K562 (cell line): ENCODE results near the gene ZFPM1. TPM values are rescaled to one million over a fixed set of nuclear protein-coding genes. Genes with fewer than 3 reads are reported as not detected.

ENCODE experiments used
- ATAC-seq: fragments of 200-7000 bp; cut with Tn5 transposase; 3 replicates; pipeline ENCODE4 v1.9.1; 2020; ENCODE audit warnings: moderate library complexity
- BruUV-seq: library from RNA; stranded (reverse); fragments of 400-500 nt; replicated peaks from 2 replicates; lab custom pipeline; 2021; lab: Mats Ljungman, UMichigan
- CTCF ChIA-PET: fragments of 300-600 bp; formaldehyde crosslinking; extraction: SDS; loops from one replicate; lab custom pipeline; 2021; ENCODE audit warnings: low intra/inter-chr PET ratio; lab: Yijun Ruan, JAX
- POLR2A ChIA-PET: fragments of 300-600, 350-650 bp; sonication (Branson Sonifier 250); formaldehyde crosslinking; extraction: SDS; loops from one replicate; lab custom pipeline; 2021; ENCODE audit warnings: antibody characterized with exemption, inconsistent platforms; lab: Yijun Ruan, JAX
- DNase-seq, 4 experiments: peaks; one replicate each; pipeline versions ENCODE4 v3.0.0 to v3.0.0-alpha.2; 2011 to 2018; ENCODE audit warnings: low spot score in 3 of 4, mixed read lengths in 3 of 4; ENCODE audit errors: extremely low read depth in 1 of 4
- FAIRE-seq: peaks from 2 replicates; lab custom pipeline; 2011; peaks lifted over from hg19 to GRCh38; lab: Jason Lieb, UNC
- H2AFZ ChIP-seq: 2 replicates; pipeline ENCODE4 v1.6.0; 2011; ENCODE audit warnings: low read depth, low read length, control low read depth, inconsistent platforms
- H3K27ac ChIP-seq: fragments of 200-600 bp; 3 replicates; pipeline ENCODE4 v1.8.0; 2011; ENCODE audit warnings: low read depth, mild to moderate bottlenecking, control low read depth, inconsistent platforms, low read length, moderate library complexity, mixed read lengths; ENCODE audit errors: extremely low read depth
- H3K27me3 ChIP-seq, 2 experiments: fragments of 300-600 bp in 1 of 2; 2 replicates in 1 of 2; 3 replicates in 1 of 2; pipeline versions ENCODE4 v1.6.0 to v1.8.0; 2011; ENCODE audit warnings: inconsistent platforms in 2 of 2, low read length in 2 of 2, mild to moderate bottlenecking in 1 of 2, mixed read lengths in 1 of 2, moderate library complexity in 1 of 2; ENCODE audit not compliant: control insufficient read depth in 2 of 2, insufficient read depth in 2 of 2
- H3K36me3 ChIP-seq: fragments of 300-600 bp; 3 replicates; pipeline ENCODE4 v1.8.0; 2011; ENCODE audit warnings: mild to moderate bottlenecking, low read length, inconsistent platforms; ENCODE audit not compliant: control insufficient read depth, insufficient read depth
- H3K4me1 ChIP-seq, 2 experiments: fragments of 200-600 bp in 1 of 2; replicated peaks in 1 of 2; 2 replicates in 1 of 2; 3 replicates in 1 of 2; pipeline versions ENCODE4 v1.5.1 to v1.8.0; 2011; ENCODE audit warnings: inconsistent platforms in 2 of 2, low read length in 2 of 2, mild to moderate bottlenecking in 1 of 2, mixed read lengths in 1 of 2, moderate library complexity in 1 of 2; ENCODE audit not compliant: control insufficient read depth in 2 of 2, insufficient read depth in 2 of 2
- H3K4me2 ChIP-seq: 2 replicates; pipeline ENCODE4 v1.6.1; 2011; ENCODE audit warnings: low read length, control low read depth, inconsistent platforms, mixed read lengths; ENCODE audit not compliant: insufficient read depth
- H3K4me3 ChIP-seq: fragments of 200-600 bp; sonication (generic), shearing (Covaris generic); 2 replicates; pipeline ENCODE4 v1.5.1; 2016; ENCODE audit warnings: control low read depth, inconsistent platforms
- H3K79me2 ChIP-seq: fragments of 200-600 bp; 3 replicates; pipeline ENCODE4 v1.8.0; 2011; ENCODE audit warnings: low read length, inconsistent platforms; ENCODE audit not compliant: control insufficient read depth, insufficient read depth
- H3K9ac ChIP-seq, 2 experiments: 2 replicates each; pipeline versions ENCODE4 v1.6.0 to v1.6.1; 2011; ENCODE audit warnings: low read depth in 2 of 2, low read length in 2 of 2, control low read depth in 1 of 2, inconsistent platforms in 1 of 2, mild to moderate bottlenecking in 1 of 2, mixed read lengths in 1 of 2; ENCODE audit not compliant: insufficient read depth in 1 of 2
- H3K9me1 ChIP-seq: one replicate; pipeline ENCODE4 v1.6.0; 2011; ENCODE audit warnings: inconsistent platforms, mild to moderate bottlenecking, low read length, moderate library complexity; ENCODE audit not compliant: control insufficient read depth, insufficient read depth
- H3K9me3 ChIP-seq: replicated peaks from 2 replicates; pipeline ENCODE4 v1.5.1; 2011; ENCODE audit warnings: low read depth, low read length, inconsistent platforms; ENCODE audit not compliant: control insufficient read depth, insufficient read depth
- H4K20me1 ChIP-seq: replicated peaks from 2 replicates; pipeline ENCODE4 v1.6.1; 2011; ENCODE audit warnings: low read length, inconsistent platforms, mixed read lengths; ENCODE audit not compliant: control insufficient read depth, insufficient read depth
- CXXC5 ChIP-seq: fragments of 250-450 bp; sonication (Bioruptor Pico); IDR thresholded peaks from 2 replicates; pipeline ENCODE4 v1.8.0; 2022; ENCODE audit warnings: inconsistent platforms, mild to moderate bottlenecking, moderate library complexity
- DIDO1 ChIP-seq: fragments of 450-650 bp; IDR thresholded peaks from 2 replicates; pipeline ENCODE4 v1.6.1; 2016; ENCODE audit warnings: low read depth, missing biosample characterization, missing genetic modification characterization
- MAZ ChIP-seq, 2 experiments: fragments of 450-650 bp in 1 of 2; sonication (generic) in 1 of 2; formaldehyde crosslinking; IDR thresholded peaks in 1 of 2; conservative IDR thresholded peaks in 1 of 2; 2 replicates each; pipeline versions ENCODE4 v1.4.0 to v1.5.0; 2020; ENCODE audit warnings: mild to moderate bottlenecking in 1 of 2, missing genetic modification reagents in 1 of 2
- NFIC ChIP-seq: fragments of 450-650 bp; IDR thresholded peaks from 2 replicates; pipeline ENCODE4 v1.6.1; 2017; ENCODE audit warnings: mild to moderate bottlenecking, inconsistent platforms
- NFXL1 ChIP-seq: fragments of 450-650 bp; formaldehyde crosslinking; IDR thresholded peaks from 2 replicates; pipeline ENCODE4 v1.4.0; 2021; ENCODE audit warnings: mild to moderate bottlenecking
- ZBTB40 ChIP-seq, 2 experiments: fragments of 450-650 bp in 1 of 2; sonication (generic) in 1 of 2; formaldehyde crosslinking in 1 of 2; IDR thresholded peaks; 2 replicates each; pipeline versions ENCODE4 v1.7.1 to v1.9.0; 2016 to 2022; ENCODE audit warnings: inconsistent platforms in 1 of 2, mild to moderate bottlenecking in 1 of 2, missing genetic modification reagents in 1 of 2
- WGBS: fragments of 100-300 bp; shearing (Covaris generic); methylation state at CpG from one replicate; pipeline ENCODE4 v1.1.6; 2016; ENCODE audit warnings: low coverage, mixed read lengths; ENCODE audit not compliant: insufficient coverage; ENCODE audit errors: missing lambda C conversion rate; 5-methylcytosine and 5-hydroxymethylcytosine counted together
- in situ Hi-C: fragments of 300-500 bp; cut with MboI; formaldehyde crosslinking; loops from 4 replicates; pipeline ENCODE4 v1.15.0; 2018; ENCODE audit warnings: inconsistent platforms, mixed read lengths
- intact Hi-C: fragments of 100-400 bp; cut with micrococcal nuclease; formaldehyde crosslinking; loops from 2 replicates; pipeline ENCODE4 v1.14.2; 2022
- polyA plus RNA-seq, 8 experiments: library from polyadenylated mRNA; depleted of rRNA in 4 of 8; stranded (reverse) in 5 of 8; unstranded in 3 of 8; fragments of >200 nt; fragmentation: Nextera tagmentation in 2 of 8; fragmentation: Illumina TruSeq in 1 of 8; extraction: Ambion mirVana in 2 of 8; extraction: Trizol in 1 of 8; gene quantifications; 2 replicates each; pipeline versions ENCODE4 v1.2.1 to v1.2.3, GENCODE V29; 2011 to 2014; ENCODE audit warnings: inconsistent platforms in 1 of 8, missing spikeins in 1 of 8
- total RNA-seq, 7 experiments: library from RNA; depleted of rRNA in 6 of 7; stranded (reverse); fragments of >200 nt in 6 of 7; fragmentation: Illumina TruSeq in 2 of 7; extraction: Trizol in 2 of 7; gene quantifications; 2 replicates each; pipeline versions ENCODE4 v1.2.1 to v1.2.3, GENCODE V29; 2011 to 2021; ENCODE audit warnings: low replicate concordance in 1 of 7
- TF ChIP-seq, protein P1 (sequence below): sonication (generic); formaldehyde crosslinking; IDR thresholded peaks from 2 replicates; pipeline ENCODE4 v1.5.0; 2020; ENCODE audit warnings: missing genetic modification reagents

ZFPM1 gene
- total and polyA plus RNA-seq, 9 of the 15 experiments (the other 6 are each of a cell fraction or from before 2014, with no cell fraction given) = 0.03 to 35.9 (median 1.4) TPM

GRCh38 chr16:88472637-88473205 is 19.6 kb downstream of the ZFPM1 start (continued):
- no peak for TF ChIP-seq DIDO1 (tag)
- 0 out of 2 replicates have a peak, but pooled peaks have one; percentile 7 for TF ChIP-seq CXXC5 (CRISPR knock-in tag)
- TF ChIP-seq NFIC = no peak

GRCh38 chr16:88473666-88474534 is 20.8 kb downstream of the ZFPM1 start:
- Histone ChIP-seq H3K36me3 (peaks cover 57% of the 10 kb centered on the region; the same call in 2 of the 3 replicates), H3K79me2 (peaks cover 96% of the 10 kb centered on the region), H3K4me1 (peaks cover 31 to 98% of the 10 kb centered on the region in 2 experiments; a peak in 4 of 5 replicates), H3K4me3 (no peak overlapping the region), H3K27me3 (no peaks in the 10 kb centered on the region), H3K9ac (peak overlapping the region; percentile 14 to 54; a peak in 3 of 4 replicates), H4K20me1 (peaks cover 86% of the 10 kb centered on the region), H2AFZ (no peak overlapping the region), H3K27ac (peak overlapping the region; percentile 68; the same call in 2 of the 3 replicates), H3K9me1 (peaks cover 11% of the 10 kb centered on the region), H3K9me3 (no peaks in the 10 kb centered on the region), H3K4me2 (peak overlapping the region; percentile 29)
- ChIA-PET POLR2A (interaction anchor here (0.6 to 0.9 kb wide), 3 partner anchors 9 to 12 kb away, joined by 3 read pairs; no protein-coding TSS in a partner anchor), CTCF (no interaction called here)
- no TSS peak for BruUV-seq
- ATAC-seq (peak; percentile 90), DNase-seq (peak; percentile 76 to 90 (median 82)), FAIRE-seq (peak; percentile 91)
- in situ Hi-C loops = no loop called here
- intact Hi-C loops = loop anchor here (2.0 kb wide), 1 partner anchor 17 kb away; no protein-coding TSS in a partner anchor
- WGBS = 8% methylated on average over 28 of the region's 43 CpGs
- TF ChIP-seq ZBTB40 (IDR thresholded peaks at IDR 0.05) (peak; percentile 91), ZBTB40 (CRISPR knock-in tag; IDR thresholded peaks at IDR 0.05) (peak; percentile 66; the same call in 1 of the 2 replicates), MAZ (CRISPR knock-in tag; conservative IDR thresholded peaks at IDR 0.05 in 1 of 2, IDR thresholded peaks at IDR 0.05 in 1 of 2) (peak; percentile 47 to 65), NFXL1 (CRISPR knock-in tag) (no peak)
- TF ChIP-seq, protein P1, sequence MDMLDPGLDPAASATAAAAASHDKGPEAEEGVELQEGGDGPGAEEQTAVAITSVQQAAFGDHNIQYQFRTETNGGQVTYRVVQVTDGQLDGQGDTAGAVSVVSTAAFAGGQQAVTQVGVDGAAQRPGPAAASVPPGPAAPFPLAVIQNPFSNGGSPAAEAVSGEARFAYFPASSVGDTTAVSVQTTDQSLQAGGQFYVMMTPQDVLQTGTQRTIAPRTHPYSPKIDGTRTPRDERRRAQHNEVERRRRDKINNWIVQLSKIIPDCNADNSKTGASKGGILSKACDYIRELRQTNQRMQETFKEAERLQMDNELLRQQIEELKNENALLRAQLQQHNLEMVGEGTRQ (CRISPR knock-in tag) = no peak
